ENCODE measurements around the gene CYP19A1. TPM values are rescaled to one million over a fixed set of nuclear protein-coding genes. Genes with fewer than 3 reads are reported as not detected.

CYP19A1 gene
- total RNA-seq, 2 experiments from 2014 or later = not detected

DNA sequence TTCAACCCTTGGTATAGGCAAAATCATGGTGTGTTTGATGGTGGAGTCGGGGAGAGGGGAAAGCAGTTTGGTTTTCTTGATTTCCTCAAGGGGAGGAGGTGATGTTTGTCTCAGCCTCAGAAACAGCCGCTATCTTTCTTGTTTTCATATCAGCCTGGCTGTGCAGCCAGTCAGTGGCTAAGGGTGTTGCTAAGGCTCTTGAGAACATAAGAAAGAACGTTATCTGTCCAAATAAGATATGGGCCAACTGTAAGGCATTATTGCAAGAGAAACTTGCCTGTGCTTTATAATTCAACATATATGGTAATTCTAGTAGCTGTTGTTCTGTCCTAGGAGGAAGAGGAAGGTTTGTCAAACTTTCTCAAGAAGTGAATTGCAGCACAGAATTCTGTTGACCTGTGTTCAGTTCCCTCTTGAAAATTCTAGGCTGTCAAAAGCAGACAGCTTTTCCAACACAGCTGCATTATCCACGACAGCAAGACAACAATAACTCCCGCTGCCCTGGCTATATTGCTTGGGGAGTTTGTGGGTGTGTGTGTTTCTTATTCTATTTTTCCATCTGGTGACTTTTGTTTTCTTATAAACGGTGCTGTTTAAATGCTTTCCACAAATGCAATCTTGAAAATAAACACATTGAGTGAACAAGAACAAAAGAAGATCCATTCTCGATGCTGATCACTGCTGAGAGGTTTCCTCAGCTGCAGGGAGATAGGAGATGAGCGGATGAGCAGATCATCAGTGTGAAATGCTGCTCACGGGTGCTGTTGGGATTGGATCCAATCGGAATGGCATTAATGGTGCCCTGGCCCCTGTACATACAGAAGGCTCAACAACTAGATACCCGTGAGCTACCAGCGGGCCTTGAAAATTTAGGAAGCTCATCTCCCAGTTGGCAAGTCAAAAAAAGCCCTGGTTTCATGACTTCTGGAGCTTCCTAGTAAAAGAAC, 152.9 kb downstream of the CYP19A1 start:
- Mint-ChIP-seq H3K36me3 (ENCODE audit: low read depth) (no peaks in the 10 kb centered on the region), H3K27ac (no peak overlapping the region), H3K27me3 (peaks cover 7% of the 10 kb centered on the region), H3K9me3 (no peaks in the 10 kb centered on the region), H3K4me1 (ENCODE audit: low read depth) (no peaks in the 10 kb centered on the region), H3K4me3 (no peak overlapping the region)
- no peak for TF ChIP-seq CTCF (IDR thresholded peaks at IDR 0.05)
- DNase-seq = no peak
- POLR2A ChIA-PET = interaction anchor here (0.6 kb wide), 1 partner anchor 186 kb away, joined by 3 read pairs; no protein-coding TSS in a partner anchor
- CTCF ChIA-PET = interaction anchor here (0.6 to 3.9 kb wide), 2 partner anchors 23 to 197 kb away, joined by 3 to 21 read pairs; no protein-coding TSS in a partner anchor
- no peak for ATAC-seq
- intact Hi-C loops (cut with micrococcal nuclease) = no loop called here

DNA sequence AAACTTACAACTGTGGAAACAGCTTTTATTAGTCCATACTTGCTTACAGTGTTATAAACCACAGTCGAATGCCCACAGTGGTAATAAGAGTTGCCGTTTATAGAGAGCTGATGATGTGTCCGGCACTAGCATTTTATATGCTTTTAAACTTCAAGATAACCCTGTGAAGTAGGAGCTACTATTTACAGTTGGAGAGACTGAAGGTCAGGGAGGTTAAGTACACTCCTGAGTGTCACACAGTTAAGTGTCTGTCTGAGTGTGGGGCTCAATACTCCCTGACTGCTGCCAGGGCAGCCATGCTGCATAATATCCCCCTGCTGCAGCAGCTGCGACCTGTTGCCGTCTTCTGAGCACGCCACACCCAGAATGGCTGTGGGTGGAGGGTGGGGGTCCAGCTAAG, 153.8 kb downstream of the CYP19A1 start:
- TF ChIP-seq CTCF (IDR thresholded peaks at IDR 0.05) = no peak
- H3K9me3 Mint-ChIP-seq = no peaks in the 10 kb centered on the region
- intact Hi-C loops (cut with micrococcal nuclease) = no loop called here
- DNase-seq = no peak
- POLR2A ChIA-PET = interaction anchor here (0.6 kb wide), 1 partner anchor 187 kb away, joined by 3 read pairs; no protein-coding TSS in a partner anchor
- no peak overlapping the region for H3K27ac Mint-ChIP-seq
- CTCF ChIA-PET = interaction anchor here (1.6 to 3.9 kb wide), 3 partner anchors 8 to 22 kb away, joined by 4 to 21 read pairs (median 16); no protein-coding TSS in a partner anchor
- H3K4me3 Mint-ChIP-seq = no peak overlapping the region
- H3K27me3 Mint-ChIP-seq = peaks cover 7% of the 10 kb centered on the region
- no peak for ATAC-seq
- H3K36me3 Mint-ChIP-seq (ENCODE audit: low read depth) = no peaks in the 10 kb centered on the region
- H3K4me1 Mint-ChIP-seq (ENCODE audit: low read depth) = no peaks in the 10 kb centered on the region

DNA sequence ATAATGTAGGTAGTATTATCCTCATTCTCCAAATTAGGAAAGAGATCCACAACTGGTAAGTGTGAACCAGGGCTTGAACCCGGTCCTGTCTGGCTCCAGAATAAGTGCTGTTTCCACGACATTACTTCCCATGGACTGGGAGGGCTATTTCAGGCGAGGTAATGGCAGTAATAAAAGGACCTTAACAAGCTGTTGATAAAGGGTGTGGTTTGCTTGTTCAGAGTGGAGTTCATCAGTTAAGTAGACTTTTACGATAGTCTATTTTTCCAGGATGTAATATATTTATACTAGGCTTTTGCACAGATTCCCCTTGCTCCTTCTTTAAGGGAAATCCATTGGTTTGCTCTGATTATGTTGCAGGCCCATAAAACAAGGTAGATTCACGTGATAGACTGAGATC, 155.3 kb downstream of the CYP19A1 start:
- ChIA-PET CTCF (interaction anchor here (1.6 to 3.9 kb wide), 4 partner anchors 9 to 20 kb away, joined by 4 to 21 read pairs (median 11); no protein-coding TSS in a partner anchor), POLR2A (no interaction called here)
- Mint-ChIP-seq H3K4me1 (ENCODE audit: low read depth) (no peaks in the 10 kb centered on the region), H3K27ac (no peak overlapping the region), H3K27me3 (peaks cover 5% of the 10 kb centered on the region), H3K36me3 (ENCODE audit: low read depth) (no peaks in the 10 kb centered on the region), H3K9me3 (peaks cover 2% of the 10 kb centered on the region), H3K4me3 (no peak overlapping the region)
- DNase-seq (no peak), ATAC-seq (no peak)
- intact Hi-C loops (cut with micrococcal nuclease) = no loop called here
- no peak for TF ChIP-seq CTCF (IDR thresholded peaks at IDR 0.05)

DNA sequence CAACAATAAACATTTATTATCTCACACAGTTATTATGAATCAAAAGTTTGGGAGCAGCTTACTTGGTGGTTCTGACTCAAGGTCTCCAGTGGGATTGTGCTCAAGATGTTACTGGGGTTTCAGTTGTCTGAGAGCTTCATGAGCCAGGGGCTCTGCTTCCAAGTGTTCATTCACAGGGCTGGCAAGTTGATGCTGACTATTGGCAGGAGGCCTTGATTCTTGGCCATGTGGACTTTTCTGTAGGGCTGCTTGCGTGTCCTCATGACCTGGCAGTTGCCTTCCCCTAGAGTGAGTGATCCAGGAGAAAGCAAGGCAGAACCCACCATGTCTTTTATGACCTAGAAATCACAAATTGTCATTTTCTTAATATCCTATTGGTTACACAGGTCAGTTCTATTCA, 156.5 kb downstream of the CYP19A1 start:
- H3K4me3 Mint-ChIP-seq = no peak overlapping the region
- intact Hi-C loops (cut with micrococcal nuclease) = no loop called here

More for the DNA sequence above, 156.5 kb downstream of the CYP19A1 start:
- Mint-ChIP-seq H3K36me3 (ENCODE audit: low read depth) (no peaks in the 10 kb centered on the region), H3K27me3 (peaks cover 5% of the 10 kb centered on the region), H3K27ac (no peak overlapping the region), H3K4me1 (ENCODE audit: low read depth) (no peaks in the 10 kb centered on the region), H3K9me3 (peaks cover 2% of the 10 kb centered on the region)
- ATAC-seq = no peak
- TF ChIP-seq CTCF (IDR thresholded peaks at IDR 0.05) = no peak
- ChIA-PET CTCF (interaction anchor here (1.6 to 3.0 kb wide), 2 partner anchors 11 to 19 kb away, joined by 6 to 16 read pairs; no protein-coding TSS in a partner anchor), POLR2A (no interaction called here)
- DNase-seq = no peak

Data from activated CD8-positive, alpha-beta T cell treated with anti-CD3 and anti-CD28 coated beads for 36 hours (primary cell).